Ascending aorta (tissue), 2 donors: ENCODE results near the gene S100G. TPM values are rescaled to one million over a fixed set of nuclear protein-coding genes. Genes with fewer than 3 reads are reported as not detected.

Experiments
- DNase-seq, 2 donors: peaks; one replicate each; pipeline ENCODE4 v3.0.0-alpha.2; 2019; ENCODE audit warnings: low spot score in 2 of 2
- H3K27ac ChIP-seq, 2 donors: fragments of 200-600 bp; sonication (generic); one replicate each; pipeline ENCODE4 v1.5.1; 2016 to 2017; ENCODE audit warnings: mild to moderate bottlenecking in 1 of 2
- H3K27me3 ChIP-seq: fragments of 200-600 bp; sonication (generic); one replicate; pipeline ENCODE4 v1.5.1; 2017
- H3K36me3 ChIP-seq, 2 donors: fragments of 200-600 bp; sonication (generic); one replicate each; pipeline ENCODE4 v1.5.1; 2016
- H3K4me1 ChIP-seq, 2 donors: fragments of 200-600 bp; sonication (generic); one replicate each; pipeline ENCODE4 v1.5.1; 2016 to 2017; ENCODE audit warnings: mild to moderate bottlenecking in 1 of 2
- H3K4me3 ChIP-seq, 2 donors: fragments of 200-600 bp; sonication (generic); one replicate each; pipeline ENCODE4 v1.5.1; 2016 to 2017; ENCODE audit warnings: mild to moderate bottlenecking in 1 of 2
- H3K9me3 ChIP-seq, 2 donors: fragments of 200-600 bp; sonication (generic); one replicate each; pipeline ENCODE4 v1.5.1; 2016
- CTCF ChIP-seq, 3 experiments: fragments of 200-600 bp in 2 of 3; fragments of 450-650 bp in 1 of 3; sonication (generic) in 2 of 3; IDR thresholded peaks; one replicate each; pipeline ENCODE4 v1.5.1; 2016 to 2019; ENCODE audit warnings: antibody characterized with exemption in 3 of 3, mild to moderate bottlenecking in 1 of 3, moderate library complexity in 1 of 3
- intact Hi-C: fragments of 100-400 bp; cut with DNase I; formaldehyde crosslinking; loops from one replicate; pipeline ENCODE4 v1.15.1; 2023
- total RNA-seq: library from RNA; depleted of rRNA; stranded (reverse); fragments of >200 nt; gene quantifications from one replicate; pipeline ENCODE4 v1.1.0, GENCODE V29; 2016

The S100G gene
- total RNA-seq, 1 donor from 2014 or later = not detected

- intact Hi-C loops = no loop called here
- Histone ChIP-seq H3K27me3 (no peaks in the 10 kb centered on the region), H3K4me1 (no peaks in the 10 kb centered on the region), H3K4me3 (no peak overlapping the region), H3K27ac (no peak overlapping the region), H3K36me3 (no peaks in the 10 kb centered on the region), H3K9me3 (no peaks in the 10 kb centered on the region)
- TF ChIP-seq CTCF (IDR thresholded peaks at IDR 0.05) = no peak
- DNase-seq = no peak
Measured at GRCh38 chrX:16628946-16629595, 20.9 kb upstream of the S100G start.

- H3K4me1 ChIP-seq = no peaks in the 10 kb centered on the region
- H3K9me3 ChIP-seq = no peaks in the 10 kb centered on the region
- DNase-seq = no peak
- no peak overlapping the region for H3K27ac ChIP-seq
- intact Hi-C loops = no loop called here
- TF ChIP-seq CTCF (IDR thresholded peaks at IDR 0.05) = no peak
- no peaks in the 10 kb centered on the region for H3K27me3 ChIP-seq
- no peak overlapping the region for H3K4me3 ChIP-seq
- no peaks in the 10 kb centered on the region for H3K36me3 ChIP-seq
Measured at GRCh38 chrX:16629909-16630308, 20.0 kb upstream of the S100G start.

- no peak overlapping the region for H3K27ac ChIP-seq
- H3K36me3 ChIP-seq = peaks cover 0 to 4% of the 10 kb centered on the region in 2 donors
- H3K27me3 ChIP-seq = no peaks in the 10 kb centered on the region
- no peak overlapping the region for H3K4me3 ChIP-seq
- H3K9me3 ChIP-seq = no peaks in the 10 kb centered on the region
- intact Hi-C loops = no loop called here
- H3K4me1 ChIP-seq = no peaks in the 10 kb centered on the region
- TF ChIP-seq CTCF (IDR thresholded peaks at IDR 0.05) = no peak
- DNase-seq = no peak
Measured at GRCh38 chrX:16633754-16634153, 16.2 kb upstream of the S100G start.

- Histone ChIP-seq H3K9me3 (no peaks in the 10 kb centered on the region), H3K27me3 (no peaks in the 10 kb centered on the region), H3K36me3 (peaks cover 0 to 7% of the 10 kb centered on the region in 2 donors), H3K4me3 (no peak overlapping the region), H3K27ac (no peak overlapping the region), H3K4me1 (no peaks in the 10 kb centered on the region)
- no peak for DNase-seq
- intact Hi-C loops = no loop called here
- TF ChIP-seq CTCF (IDR thresholded peaks at IDR 0.05) = no peak
Measured at GRCh38 chrX:16635040-16635439, 14.9 kb upstream of the S100G start.

- H3K36me3 ChIP-seq = peaks cover 0 to 7% of the 10 kb centered on the region in 2 donors
- TF ChIP-seq CTCF (IDR thresholded peaks at IDR 0.05) = no peak
- no peaks in the 10 kb centered on the region for H3K4me1 ChIP-seq
- no peaks in the 10 kb centered on the region for H3K27me3 ChIP-seq
- DNase-seq = no peak
- intact Hi-C loops = no loop called here
- no peak overlapping the region for H3K4me3 ChIP-seq
- no peaks in the 10 kb centered on the region for H3K9me3 ChIP-seq
- no peak overlapping the region for H3K27ac ChIP-seq
Measured at GRCh38 chrX:16635596-16635995, 14.4 kb upstream of the S100G start.

- Histone ChIP-seq H3K4me1 (no peaks in the 10 kb centered on the region), H3K27ac (no peak overlapping the region), H3K4me3 (no peak overlapping the region), H3K9me3 (no peaks in the 10 kb centered on the region), H3K27me3 (no peaks in the 10 kb centered on the region), H3K36me3 (peaks cover 0 to 7% of the 10 kb centered on the region in 2 donors)
- DNase-seq = no peak
- intact Hi-C loops = no loop called here
- TF ChIP-seq CTCF (IDR thresholded peaks at IDR 0.05) = no peak
Measured at GRCh38 chrX:16638533-16638932, 11.4 kb upstream of the S100G start.
